H9 (cell line): ENCODE results near the gene GPR137. TPM values are rescaled to one million over a fixed set of nuclear protein-coding genes. Genes with fewer than 3 reads are reported as not detected.
"Not testable (repeated sequence)": the region's sequence is repeated elsewhere in the genome, so short reads cannot be mapped to it uniquely, and the experiment has no call there.

Source experiments
- DNase-seq: peaks from one replicate; pipeline ENCODE4 v3.0.0-alpha.2; 2017
- H2AFZ ChIP-seq: one replicate; pipeline ENCODE4 v1.6.1; 2013; ENCODE audit warnings: mild to moderate bottlenecking, low read length, control low read depth, moderate library complexity
- H2AK5ac ChIP-seq: 2 replicates; pipeline ENCODE4 v1.6.1; 2013; ENCODE audit warnings: low read length, control low read depth, mixed read lengths; ENCODE audit not compliant: insufficient read length
- H2BK120ac ChIP-seq: one replicate; pipeline ENCODE4 v1.6.1; 2013; ENCODE audit warnings: low read depth, mild to moderate bottlenecking, low read length, control low read depth, inconsistent platforms; ENCODE audit not compliant: poor library complexity, severe bottlenecking
- H2BK12ac ChIP-seq: 2 replicates; pipeline ENCODE4 v1.6.1; 2013; ENCODE audit warnings: low read length, control low read depth, mixed read lengths, low read depth; ENCODE audit not compliant: insufficient read length
- H2BK15ac ChIP-seq: 2 replicates; pipeline ENCODE4 v1.6.1; 2013; ENCODE audit warnings: low read depth, low read length, control low read depth
- H2BK20ac ChIP-seq: one replicate; pipeline ENCODE4 v1.6.1; 2013; ENCODE audit warnings: low read depth, mild to moderate bottlenecking, low read length, control low read depth, inconsistent platforms; ENCODE audit not compliant: poor library complexity, severe bottlenecking
- H2BK5ac ChIP-seq: 2 replicates; pipeline ENCODE4 v1.6.1; 2013; ENCODE audit warnings: low read length, control low read depth, mixed read lengths; ENCODE audit not compliant: insufficient read length
- H3K14ac ChIP-seq: 2 replicates; pipeline ENCODE4 v1.6.1; 2013; ENCODE audit warnings: low read length, control low read depth; ENCODE audit not compliant: insufficient read depth
- H3K18ac ChIP-seq: 2 replicates; pipeline ENCODE4 v1.6.1; 2013; ENCODE audit warnings: low read depth, mild to moderate bottlenecking, mixed read lengths, low read length, control low read depth; ENCODE audit not compliant: insufficient read length
- H3K23ac ChIP-seq: 2 replicates; pipeline ENCODE4 v1.6.1; 2013; ENCODE audit warnings: low read length, control low read depth, mixed read lengths, low read depth; ENCODE audit not compliant: insufficient read length
- H3K23me2 ChIP-seq: 2 replicates; pipeline ENCODE4 v1.6.1; 2013; ENCODE audit warnings: low read depth, mild to moderate bottlenecking, mixed read lengths, low read length, control low read depth; ENCODE audit not compliant: insufficient read length, poor library complexity, severe bottlenecking
- H3K27ac ChIP-seq: 2 replicates; pipeline ENCODE4 v1.5.1; 2013; ENCODE audit warnings: low read length, control low read depth, mixed read lengths, low read depth; ENCODE audit not compliant: insufficient read length
- H3K27me3 ChIP-seq: 2 replicates; pipeline ENCODE4 v1.6.1; 2013; ENCODE audit warnings: low read length, control low read depth, inconsistent platforms; ENCODE audit not compliant: insufficient read depth
- H3K4ac ChIP-seq: 2 replicates; pipeline ENCODE4 v1.6.1; 2013; ENCODE audit warnings: low read depth, mild to moderate bottlenecking, control low read depth, inconsistent platforms, low read length, moderate library complexity
- H3K4me1 ChIP-seq: 2 replicates; pipeline ENCODE4 v1.6.1; 2013; ENCODE audit warnings: low read length, control low read depth, inconsistent platforms; ENCODE audit not compliant: insufficient read depth
- H3K4me2 ChIP-seq: 2 replicates; pipeline ENCODE4 v1.6.1; 2013; ENCODE audit warnings: low read length, control low read depth, mixed read lengths; ENCODE audit not compliant: insufficient read length, insufficient read depth
- H3K56ac ChIP-seq: 2 replicates; pipeline ENCODE4 v1.6.1; 2013; ENCODE audit warnings: low read depth, mild to moderate bottlenecking, mixed read lengths, low read length, control low read depth; ENCODE audit not compliant: insufficient read length
- H3K79me1 ChIP-seq: 2 replicates; pipeline ENCODE4 v1.6.1; 2013; ENCODE audit warnings: low read depth, mild to moderate bottlenecking, moderate library complexity, low read length, control low read depth, inconsistent platforms; ENCODE audit not compliant: insufficient read depth, poor library complexity, severe bottlenecking
- H3K79me2 ChIP-seq: 2 replicates; pipeline ENCODE4 v1.6.1; 2013; ENCODE audit warnings: low read length, control low read depth, inconsistent platforms; ENCODE audit not compliant: insufficient read depth
- H3K9ac ChIP-seq: 2 replicates; pipeline ENCODE4 v1.6.1; 2013; ENCODE audit warnings: low read length, control low read depth, mixed read lengths; ENCODE audit not compliant: insufficient read length; ENCODE audit errors: extremely low read depth
- H3K9me3 ChIP-seq: one replicate; pipeline ENCODE4 v1.6.1; 2013; ENCODE audit warnings: low read depth, low read length, inconsistent platforms; ENCODE audit not compliant: control insufficient read depth
- H3T11ph ChIP-seq: one replicate; pipeline ENCODE4 v1.6.1; 2013; ENCODE audit warnings: mild to moderate bottlenecking, low read length, control low read depth, inconsistent platforms
- H4K20me1 ChIP-seq: one replicate; pipeline ENCODE4 v1.6.1; 2013; ENCODE audit not compliant: control insufficient read depth, insufficient read length, insufficient read depth
- H4K5ac ChIP-seq: 2 replicates; pipeline ENCODE4 v1.6.1; 2013; ENCODE audit warnings: low read depth, mild to moderate bottlenecking, mixed read lengths, low read length, control low read depth; ENCODE audit not compliant: insufficient read length
- H4K8ac ChIP-seq: replicated peaks from 2 replicates; pipeline ENCODE4 v1.6.1; 2013; ENCODE audit warnings: low read length, control low read depth, mixed read lengths, low read depth; ENCODE audit not compliant: insufficient read length
- H4K91ac ChIP-seq: 2 replicates; pipeline ENCODE4 v1.6.1; 2013; ENCODE audit warnings: low read depth, mild to moderate bottlenecking, moderate library complexity, mixed read lengths, low read length, control low read depth; ENCODE audit not compliant: insufficient read length
- H3K27ac Mint-ChIP-seq, 3 experiments: 2 replicates in 2 of 3; 3 replicates in 1 of 3; pipeline ENCODE4 v1.8.0; 2020 to 2021; ENCODE audit warnings: mixed read lengths in 3 of 3, mild to moderate bottlenecking in 1 of 3, moderate library complexity in 1 of 3
- H3K27me3 Mint-ChIP-seq: 2 replicates; pipeline ENCODE4 v1.8.0; 2021; ENCODE audit warnings: low read depth, mild to moderate bottlenecking, moderate library complexity, mixed read lengths
- H3K36me3 Mint-ChIP-seq, 3 experiments: 2 replicates in 2 of 3; 3 replicates in 1 of 3; pipeline ENCODE4 v1.8.0; 2020 to 2021; ENCODE audit warnings: low read depth in 3 of 3, mixed read lengths in 3 of 3; ENCODE audit not compliant: insufficient read depth in 1 of 3
- H3K4me1 Mint-ChIP-seq, 2 experiments: 2 replicates each; pipeline ENCODE4 v1.8.0; 2020; ENCODE audit warnings: mixed read lengths in 2 of 2
- H3K4me3 Mint-ChIP-seq, 2 experiments: 2 replicates in 1 of 2; 3 replicates in 1 of 2; pipeline ENCODE4 v1.8.0; 2020 to 2021; ENCODE audit warnings: mild to moderate bottlenecking in 2 of 2, mixed read lengths in 2 of 2, moderate library complexity in 1 of 2
- H3K9me3 Mint-ChIP-seq, 2 experiments: 2 replicates in 1 of 2; 3 replicates in 1 of 2; pipeline ENCODE4 v1.8.0; 2020; ENCODE audit warnings: mild to moderate bottlenecking in 2 of 2, mixed read lengths in 2 of 2, moderate library complexity in 1 of 2
- CTCF ChIP-seq: fragments of 200-600 bp; sonication (generic); conservative IDR thresholded peaks from 3 replicates; pipeline ENCODE4 v1.8.0; 2021; ENCODE audit warnings: antibody characterized with exemption, mild to moderate bottlenecking
- WGBS: extraction: QIAGEN DNeasy Blood & Tissue Kit; methylation state at CpG from one replicate; pipeline ENCODE4 v1.1.7; 2013; ENCODE audit warnings: missing lambda C conversion rate, low lambda C conversion rate, mixed read lengths; ENCODE audit not compliant: insufficient read length; ENCODE audit errors: extremely low coverage; 5-methylcytosine and 5-hydroxymethylcytosine counted together
- total RNA-seq: library from RNA; stranded (reverse); gene quantifications from 2 replicates; pipeline ENCODE4 v1.2.1, GENCODE V29; 2021

GPR137 gene
- total RNA-seq, 1 experiment from 2014 or later, result 39.6 TPM

- no peaks in the 10 kb centered on the region for H4K20me1 ChIP-seq
- no peak overlapping the region for H2BK20ac ChIP-seq
- no peak overlapping the region for H2BK15ac ChIP-seq
- no peak overlapping the region for H2BK120ac ChIP-seq
- no peak overlapping the region for H2AK5ac ChIP-seq
- no peak overlapping the region for H4K8ac ChIP-seq
- TF ChIP-seq CTCF, result no peak
- H3K4me1 ChIP-seq, result peaks cover 9% of the 10 kb centered on the region; the same call in 1 of the 2 replicates
- no peak overlapping the region for H3K4ac ChIP-seq
- H2BK5ac ChIP-seq, result no peak overlapping the region
- no peak overlapping the region for H3K27ac ChIP-seq
- Mint-ChIP-seq H3K9me3 (no peaks in the 10 kb centered on the region; a peak in 1 of 5 replicates), H3K27ac (peak overlapping the region in 2 of 3 experiments; percentile 67 to 87; a peak in 6 of 7 replicates), H3K36me3 (peaks cover 12 to 22% (median 13%) of the 10 kb centered on the region in 3 experiments; a peak in 6 of 7 replicates), H3K27me3 (no peaks in the 10 kb centered on the region), H3K4me1 (peaks cover 40 to 49% of the 10 kb centered on the region in 2 experiments), H3K4me3 (peak overlapping the region; percentile 88 to 94)
- H3K9ac ChIP-seq, result peak overlapping the region; percentile 50
- no peaks in the 10 kb centered on the region for H3K79me1 ChIP-seq
- H2BK12ac ChIP-seq, result no peak overlapping the region
- H4K5ac ChIP-seq, result no peak overlapping the region
- no peak overlapping the region for H3K23ac ChIP-seq
- H4K91ac ChIP-seq, result no peak overlapping the region
- H3K18ac ChIP-seq, result no peak overlapping the region
- no CpG with 5 or more reads among the region's 46 CpGs for WGBS
- H2AFZ ChIP-seq, result no peak overlapping the region
- H3K27me3 ChIP-seq, result no peaks in the 10 kb centered on the region
- H3K79me2 ChIP-seq, result peaks cover 9% of the 10 kb centered on the region; the same call in 1 of the 2 replicates
- H3K4me2 ChIP-seq, result peak overlapping the region; percentile 39
- no peak for DNase-seq
- no peak overlapping the region for H3T11ph ChIP-seq
- H3K9me3 ChIP-seq, result no peaks in the 10 kb centered on the region
- no peak overlapping the region for H3K56ac ChIP-seq
- peak overlapping the region; percentile 37 for H3K14ac ChIP-seq
- H3K23me2 ChIP-seq, result peaks cover 23% of the 10 kb centered on the region
These were observed 39.6 kb upstream of the GPR137 start for GRCh38 chr11:64245797-64246620.

- not testable (repeated sequence) for H3K9ac ChIP-seq, H2AK5ac ChIP-seq, H3K23ac ChIP-seq, H2BK20ac ChIP-seq, H4K5ac ChIP-seq, H4K8ac ChIP-seq, H2BK120ac ChIP-seq, H4K91ac ChIP-seq, H3K9me3 ChIP-seq, H3K27me3 ChIP-seq, H2BK15ac ChIP-seq, H3K4me2 ChIP-seq, H3K27me3 Mint-ChIP-seq, H3K18ac ChIP-seq, H3K4ac ChIP-seq, H3K4me1 ChIP-seq, H3T11ph ChIP-seq, H2BK12ac ChIP-seq, H2AFZ ChIP-seq, H3K56ac ChIP-seq, H4K20me1 ChIP-seq, H3K27ac Mint-ChIP-seq, H3K14ac ChIP-seq, H3K27ac ChIP-seq, H2BK5ac ChIP-seq, H3K9me3 Mint-ChIP-seq, H3K79me1 ChIP-seq, DNase-seq, H3K79me2 ChIP-seq
- peaks cover 40 to 49% of the 10 kb centered on the region in 2 experiments for H3K4me1 Mint-ChIP-seq
- WGBS, result no CpG with 5 or more reads among the region's 43 CpGs
- H3K4me3 Mint-ChIP-seq, result peak overlapping the region; percentile 79 to 93
- H3K23me2 ChIP-seq, result peaks cover 25% of the 10 kb centered on the region
- peaks cover 12 to 22% (median 13%) of the 10 kb centered on the region in 3 experiments; a peak in 6 of 7 replicates for H3K36me3 Mint-ChIP-seq
These were observed 39.1 kb upstream of the GPR137 start for GRCh38 chr11:64246621-64246870.
